ENCODE measurements around the gene TNFRSF1B.

The TNFRSF1B gene

GRCh38 chr1:12189328-12189682, 22.5 kb downstream of the TNFRSF1B start:
- no peak for DNase-seq (ENCODE audit: low read depth in 2 of 2, low spot score in 1 of 2)

GRCh38 chr1:12191242-12192032, 24.6 kb downstream of the TNFRSF1B start:
- DNase-seq (ENCODE audit: low read depth in 2 of 2, low spot score in 1 of 2) = no peak

DNA sequence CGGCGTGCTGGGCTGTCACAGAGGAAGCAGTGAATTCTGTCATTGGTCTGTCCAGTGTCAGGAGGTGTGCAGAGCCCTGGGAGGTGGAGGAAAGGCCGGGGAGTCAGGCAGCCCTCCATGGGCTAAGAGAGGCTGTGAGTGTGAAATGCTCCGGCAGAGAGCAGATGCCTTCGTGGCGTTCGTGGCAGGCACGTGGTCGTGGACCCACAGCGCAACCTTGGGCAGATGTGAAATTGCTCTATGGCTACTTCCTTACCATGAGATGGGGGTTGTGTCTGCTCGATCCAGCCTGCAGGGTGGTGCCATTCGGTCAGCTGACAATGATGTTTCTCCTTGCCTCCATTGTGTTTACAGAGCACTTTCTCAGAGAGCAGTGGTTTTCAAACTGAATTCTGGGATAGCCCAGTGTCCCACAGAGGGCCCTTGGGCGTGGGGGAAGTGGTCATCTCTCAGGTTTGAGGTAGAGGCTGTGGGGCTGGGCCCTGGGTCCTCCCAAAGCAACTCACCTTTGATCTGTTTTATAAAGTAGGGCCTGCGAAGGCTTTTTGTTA, 27.9 kb downstream of the TNFRSF1B start:
- no peak for DNase-seq (ENCODE audit: low read depth in 2 of 2, low spot score in 1 of 2)

DNA sequence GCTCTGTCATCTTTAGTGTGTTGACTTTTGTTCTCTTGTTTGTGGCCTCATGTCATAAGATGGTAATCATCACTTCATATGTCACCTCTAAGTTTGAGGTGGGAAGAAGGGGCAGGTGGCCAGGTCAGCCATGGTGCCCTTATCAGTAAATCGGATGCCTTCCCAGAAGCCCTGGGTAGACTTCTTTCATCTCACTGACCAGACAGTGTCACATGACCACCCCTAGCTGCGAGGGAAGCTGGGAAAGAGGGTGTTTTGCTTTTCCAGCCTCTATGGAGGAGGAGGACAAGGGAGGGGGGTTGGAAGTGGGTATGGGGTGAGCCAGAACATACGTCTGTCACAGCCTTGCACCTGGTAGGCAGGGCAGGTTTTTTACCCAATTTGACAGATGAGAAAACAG, 28.6 kb downstream of the TNFRSF1B start:
- no peak for DNase-seq (ENCODE audit: low read depth in 2 of 2, low spot score in 1 of 2)

- no peak for DNase-seq (ENCODE audit: low read depth in 2 of 2, low spot score in 1 of 2)
Observed at GRCh38 chr1:12196641-12197482, 30.1 kb downstream of the TNFRSF1B start.

DNA sequence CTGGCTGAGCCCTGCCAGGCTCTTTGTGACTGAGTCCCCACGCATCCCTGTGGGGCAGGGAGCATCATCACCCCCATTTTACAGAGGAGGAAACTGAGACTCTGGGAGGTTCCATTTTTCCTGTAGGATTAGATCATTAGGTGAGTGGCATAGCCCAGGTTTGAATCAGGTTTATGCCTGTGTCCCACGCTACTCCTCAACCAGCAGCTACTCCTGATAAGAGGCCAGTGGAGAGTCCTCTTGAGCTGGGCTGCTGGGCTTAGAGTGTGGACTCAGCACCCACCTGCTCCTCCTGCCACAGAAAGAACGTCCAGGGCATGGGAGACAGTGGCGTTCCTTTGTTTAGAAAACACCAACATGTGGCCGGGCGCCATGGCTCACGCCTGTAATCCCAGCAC, 30.7 kb downstream of the TNFRSF1B start:
- DNase-seq (ENCODE audit: low read depth in 2 of 2, low spot score in 1 of 2) = no peak

DNA sequence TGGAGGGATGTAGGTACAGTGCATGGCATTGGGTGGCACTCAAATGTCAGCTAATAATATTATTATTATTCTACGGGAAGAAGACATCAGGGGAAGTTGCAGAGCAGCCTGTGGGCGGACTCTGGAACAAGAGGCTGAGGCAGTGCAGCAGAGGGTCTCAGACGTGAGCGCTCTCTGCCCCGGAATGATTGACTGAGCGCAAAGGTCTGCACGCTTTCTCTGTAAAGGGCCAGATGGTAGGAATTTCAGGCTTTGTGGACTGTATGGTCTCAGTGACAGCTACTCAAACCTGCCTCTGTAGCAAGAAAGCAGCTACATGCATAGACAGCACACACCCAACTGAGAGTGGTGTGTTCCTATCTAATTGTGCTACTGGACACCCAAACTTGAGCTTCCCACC, 33.4 kb downstream of the TNFRSF1B start:
- DNase-seq (ENCODE audit: low read depth in 2 of 2, low spot score in 1 of 2) = no peak

GRCh38 chr1:12201352-12202189, 34.8 kb downstream of the TNFRSF1B start:
- no peak for DNase-seq (ENCODE audit: low read depth in 2 of 2, low spot score in 1 of 2)

DNA sequence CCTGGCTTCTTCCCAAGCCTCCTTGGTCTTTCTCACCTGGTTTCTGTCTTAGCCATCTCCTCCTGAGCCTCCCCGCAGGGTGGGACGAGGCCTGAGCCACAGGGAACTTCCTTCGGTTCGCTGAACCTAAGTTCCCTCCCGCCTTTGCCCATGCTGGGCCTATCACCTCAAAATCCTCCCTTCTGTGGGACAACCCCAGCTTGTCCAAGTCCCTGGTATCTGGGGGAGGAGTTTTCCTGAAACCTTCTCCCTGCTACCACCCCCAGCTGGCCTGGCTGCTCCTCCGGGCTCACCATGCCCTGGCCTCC, 35.4 kb downstream of the TNFRSF1B start:
- DNase-seq (ENCODE audit: low read depth in 2 of 2, low spot score in 1 of 2) = no peak

GRCh38 chr1:12202577-12202976, 35.8 kb downstream of the TNFRSF1B start:
- no peak for DNase-seq (ENCODE audit: low read depth in 2 of 2, low spot score in 1 of 2)

GRCh38 chr1:12203216-12204007, 36.6 kb downstream of the TNFRSF1B start:
- no peak for DNase-seq (ENCODE audit: low read depth in 2 of 2, low spot score in 1 of 2)

DNA sequence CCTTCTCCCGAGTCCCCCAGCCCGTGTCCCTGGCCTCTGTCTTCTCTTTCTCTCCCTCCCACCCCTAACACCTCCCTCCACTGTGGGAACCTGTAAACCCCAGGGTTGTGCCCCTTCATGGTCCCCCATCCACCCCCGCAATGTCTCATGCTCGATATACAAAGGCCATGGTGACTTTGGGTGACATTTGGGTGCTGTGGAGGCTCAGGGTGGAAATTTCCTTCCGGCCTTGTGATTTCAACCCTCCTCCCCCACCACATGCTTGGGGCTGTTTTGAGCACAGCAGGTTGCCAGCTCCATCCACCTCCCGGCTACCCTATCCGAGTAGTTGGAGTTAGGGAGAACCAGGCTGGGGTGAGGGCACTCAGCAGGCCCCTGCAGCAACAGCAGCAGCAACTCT, 37.3 kb downstream of the TNFRSF1B start:
- no peak for DNase-seq (ENCODE audit: low read depth in 2 of 2, low spot score in 1 of 2)

- DNase-seq (ENCODE audit: low read depth in 2 of 2, low spot score in 1 of 2) = no peak
Observed at GRCh38 chr1:12204754-12205658, 38.2 kb downstream of the TNFRSF1B start.

DNA sequence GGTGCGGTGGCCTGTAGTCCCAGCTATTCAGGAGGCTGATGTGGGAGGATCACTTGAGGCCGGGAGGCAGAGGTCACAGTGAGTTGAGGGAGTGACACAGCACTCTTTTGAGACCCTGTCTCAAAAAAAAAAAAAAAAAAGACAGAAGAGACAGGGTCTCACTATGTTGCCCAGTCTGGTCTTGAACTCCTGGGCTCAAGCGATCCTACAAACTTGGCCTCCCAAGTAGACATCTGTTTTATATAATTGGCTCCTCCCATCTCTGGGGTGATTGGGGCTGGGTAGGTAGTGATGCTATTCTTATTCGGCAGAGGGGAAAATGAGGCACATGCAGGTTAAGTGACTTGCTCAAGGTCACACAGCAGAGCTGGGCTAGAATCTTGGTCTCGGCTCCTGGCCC, 39.4 kb downstream of the TNFRSF1B start:
- DNase-seq (ENCODE audit: low read depth in 2 of 2, low spot score in 1 of 2) = no peak

DNA sequence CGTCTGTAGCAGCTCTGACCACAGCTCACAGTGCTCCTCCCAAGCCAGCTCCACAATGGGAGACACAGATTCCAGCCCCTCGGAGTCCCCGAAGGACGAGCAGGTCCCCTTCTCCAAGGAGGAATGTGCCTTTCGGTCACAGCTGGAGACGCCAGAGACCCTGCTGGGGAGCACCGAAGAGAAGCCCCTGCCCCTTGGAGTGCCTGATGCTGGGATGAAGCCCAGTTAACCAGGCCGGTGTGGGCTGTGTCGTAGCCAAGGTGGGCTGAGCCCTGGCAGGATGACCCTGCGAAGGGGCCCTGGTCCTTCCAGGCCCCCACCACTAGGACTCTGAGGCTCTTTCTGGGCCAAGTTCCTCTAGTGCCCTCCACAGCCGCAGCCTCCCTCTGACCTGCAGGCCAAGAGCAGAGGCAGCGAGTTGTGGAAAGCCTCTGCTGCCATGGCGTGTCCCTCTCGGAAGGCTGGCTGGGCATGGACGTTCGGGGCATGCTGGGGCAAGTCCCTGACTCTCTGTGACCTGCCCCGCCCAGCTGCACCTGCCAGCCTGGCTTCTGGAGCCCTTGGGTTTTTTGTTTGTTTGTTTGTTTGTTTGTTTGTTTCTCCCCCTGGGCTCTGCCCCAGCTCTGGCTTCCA, 40.1 kb downstream of the TNFRSF1B start:
- DNase-seq (ENCODE audit: low read depth in 2 of 2, low spot score in 1 of 2) = no peak

DNA sequence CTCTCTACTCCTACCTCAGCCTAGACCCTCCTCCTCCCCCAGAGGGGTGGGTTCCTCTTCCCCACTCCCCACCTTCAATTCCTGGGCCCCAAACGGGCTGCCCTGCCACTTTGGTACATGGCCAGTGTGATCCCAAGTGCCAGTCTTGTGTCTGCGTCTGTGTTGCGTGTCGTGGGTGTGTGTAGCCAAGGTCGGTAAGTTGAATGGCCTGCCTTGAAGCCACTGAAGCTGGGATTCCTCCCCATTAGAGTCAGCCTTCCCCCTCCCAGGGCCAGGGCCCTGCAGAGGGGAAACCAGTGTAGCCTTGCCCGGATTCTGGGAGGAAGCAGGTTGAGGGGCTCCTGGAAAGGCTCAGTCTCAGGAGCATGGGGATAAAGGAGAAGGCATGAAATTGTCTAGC, 41.5 kb downstream of the TNFRSF1B start:
- no peak for DNase-seq (ENCODE audit: low read depth in 2 of 2, low spot score in 1 of 2)

DNA sequence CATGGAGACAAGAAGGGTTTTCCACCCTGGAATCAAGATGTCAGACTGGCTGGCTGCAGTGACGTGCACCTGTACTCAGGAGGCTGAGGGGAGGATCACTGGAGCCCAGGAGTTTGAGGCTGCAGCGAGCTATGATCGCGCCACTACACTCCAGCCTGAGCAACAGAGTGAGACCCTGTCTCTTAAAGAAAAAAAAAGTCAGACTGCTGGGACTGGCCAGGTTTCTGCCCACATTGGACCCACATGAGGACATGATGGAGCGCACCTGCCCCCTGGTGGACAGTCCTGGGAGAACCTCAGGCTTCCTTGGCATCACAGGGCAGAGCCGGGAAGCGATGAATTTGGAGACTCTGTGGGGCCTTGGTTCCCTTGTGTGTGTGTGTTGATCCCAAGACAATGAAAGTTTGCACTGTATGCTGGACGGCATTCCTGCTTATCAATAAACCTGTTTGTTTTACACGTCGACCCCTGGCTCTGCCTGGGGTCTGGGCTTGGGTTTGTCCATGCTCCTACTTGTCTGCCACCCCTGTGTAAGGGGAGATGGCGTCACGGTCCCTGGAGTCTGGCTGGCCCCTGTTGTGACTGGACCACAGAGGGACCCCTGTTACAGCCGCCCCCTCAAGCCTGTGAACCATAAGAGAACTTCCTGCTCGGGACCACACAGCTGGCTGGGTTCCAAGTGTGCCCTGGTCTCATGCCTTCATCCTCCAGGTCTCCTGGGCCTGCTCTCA, 42.1 kb downstream of the TNFRSF1B start:
- DNase-seq (ENCODE audit: low read depth in 2 of 2, low spot score in 1 of 2) = peak; percentile 75 to 79

DNA sequence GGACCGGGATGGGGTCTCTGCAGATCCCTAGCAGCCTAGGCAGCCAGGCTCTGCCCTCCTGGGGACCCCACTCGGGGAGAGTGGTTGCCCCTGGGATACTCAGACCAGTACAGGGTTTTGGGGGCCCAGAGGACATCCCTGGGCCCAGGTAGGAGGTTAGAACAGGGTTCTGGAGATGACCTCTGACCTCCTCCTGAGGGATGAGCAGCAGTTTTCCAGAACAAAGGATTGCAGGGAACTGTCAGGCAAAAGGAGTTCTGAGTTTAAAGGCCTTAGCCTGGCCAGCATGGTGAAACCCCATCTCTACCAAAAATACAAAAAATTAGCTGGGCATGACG, 42.7 kb downstream of the TNFRSF1B start:
- no peak for DNase-seq (ENCODE audit: low read depth in 2 of 2, low spot score in 1 of 2)

Measured in stimulated activated CD8-positive, alpha-beta memory T cell treated with anti-CD3 and anti-CD28 coated beads, Interleukin-4, amount 100 ng/mL, for 1 hour (primary cell).